ENCODE data around the gene SPG7.

Gene SPG7

GRCh38 chr16:89531821-89532526, 23.8 kb downstream of the SPG7 start:
- no peak for TF ChIP-seq CTCF (IDR thresholded peaks at IDR 0.05; ENCODE audit: low read depth, low read length)
- no peak overlapping the region for H3K4me3 ChIP-seq (ENCODE audit: low read depth, low read length)

GRCh38 chr16:89534252-89534756, 26.1 kb downstream of the SPG7 start:
- TF ChIP-seq CTCF (IDR thresholded peaks at IDR 0.05; ENCODE audit: low read depth, low read length), result no peak
- H3K4me3 ChIP-seq (ENCODE audit: low read depth, low read length), result no peak overlapping the region

- no peak for TF ChIP-seq CTCF (IDR thresholded peaks at IDR 0.05; ENCODE audit: low read depth, low read length)
These were observed 28.2 kb downstream of the SPG7 start for GRCh38 chr16:89536371-89536770.

GRCh38 chr16:89536886-89537548, 28.8 kb downstream of the SPG7 start:
- H3K4me3 ChIP-seq (ENCODE audit: low read depth, low read length), result no peak overlapping the region
- TF ChIP-seq CTCF (IDR thresholded peaks at IDR 0.05; ENCODE audit: low read depth, low read length), result no peak

More at GRCh38 chr16:89536371-89536770, 28.2 kb downstream of the SPG7 start:
- no peak overlapping the region for H3K4me3 ChIP-seq (ENCODE audit: low read depth, low read length)

- TF ChIP-seq CTCF (IDR thresholded peaks at IDR 0.05; ENCODE audit: low read depth, low read length), result no peak
- H3K4me3 ChIP-seq (ENCODE audit: low read depth, low read length), result no peak overlapping the region
These were observed 29.3 kb downstream of the SPG7 start for GRCh38 chr16:89537549-89537925.

GRCh38 chr16:89538286-89538685, 30.1 kb downstream of the SPG7 start:
- TF ChIP-seq CTCF (IDR thresholded peaks at IDR 0.05; ENCODE audit: low read depth, low read length), result no peak
- no peak overlapping the region for H3K4me3 ChIP-seq (ENCODE audit: low read depth, low read length)

GRCh38 chr16:89540557-89540956, 32.4 kb downstream of the SPG7 start:
- H3K4me3 ChIP-seq (ENCODE audit: low read depth, low read length), result no peak overlapping the region
- TF ChIP-seq CTCF (IDR thresholded peaks at IDR 0.05; ENCODE audit: low read depth, low read length), result no peak

Data from WI38 (cell line).